Activated CD4-positive, CD25-positive, alpha-beta regulatory T cell treated with anti-CD3 and anti-CD28 coated beads, Interleukin-2, amount 50 U/mL, for 16 hours (primary cell): ENCODE measurements around the gene DEPDC5.

Experiments
- DNase-seq: peaks from one replicate; pipeline ENCODE4 v3.0.0-alpha.2; 2020; ENCODE audit warnings: low read depth, low spot score

DEPDC5 gene

GRCh38 chr22:31950226-31950625, 196.4 kb downstream of the DEPDC5 start:
- DNase-seq = no peak

GRCh38 chr22:31951194-31952093, 197.6 kb downstream of the DEPDC5 start:
- no peak for DNase-seq

GRCh38 chr22:31952094-31952401, 198.2 kb downstream of the DEPDC5 start:
- no peak for DNase-seq

GRCh38 chr22:31952472-31952871, 198.7 kb downstream of the DEPDC5 start:
- no peak for DNase-seq

- DNase-seq = no peak
Observed at GRCh38 chr22:31953261-31953660, 199.4 kb downstream of the DEPDC5 start.

GRCh38 chr22:31954535-31955523, 201.0 kb downstream of the DEPDC5 start:
- no peak for DNase-seq

GRCh38 chr22:31956360-31956759, 202.5 kb downstream of the DEPDC5 start:
- DNase-seq = no peak
